Activated CD4-positive, alpha-beta T cell treated with anti-CD3 and anti-CD28 coated beads, Interleukin-2, amount 50 U/mL, for 16 hours (primary cell): ENCODE results near the gene NCR1.
"Not testable (repeated sequence)": the region's sequence is repeated elsewhere in the genome, so short reads cannot be mapped to it uniquely, and the experiment has no call there.

ENCODE experiments used
- DNase-seq: peaks from one replicate; pipeline ENCODE4 v3.0.0-alpha.2; 2020

The NCR1 gene

DNA sequence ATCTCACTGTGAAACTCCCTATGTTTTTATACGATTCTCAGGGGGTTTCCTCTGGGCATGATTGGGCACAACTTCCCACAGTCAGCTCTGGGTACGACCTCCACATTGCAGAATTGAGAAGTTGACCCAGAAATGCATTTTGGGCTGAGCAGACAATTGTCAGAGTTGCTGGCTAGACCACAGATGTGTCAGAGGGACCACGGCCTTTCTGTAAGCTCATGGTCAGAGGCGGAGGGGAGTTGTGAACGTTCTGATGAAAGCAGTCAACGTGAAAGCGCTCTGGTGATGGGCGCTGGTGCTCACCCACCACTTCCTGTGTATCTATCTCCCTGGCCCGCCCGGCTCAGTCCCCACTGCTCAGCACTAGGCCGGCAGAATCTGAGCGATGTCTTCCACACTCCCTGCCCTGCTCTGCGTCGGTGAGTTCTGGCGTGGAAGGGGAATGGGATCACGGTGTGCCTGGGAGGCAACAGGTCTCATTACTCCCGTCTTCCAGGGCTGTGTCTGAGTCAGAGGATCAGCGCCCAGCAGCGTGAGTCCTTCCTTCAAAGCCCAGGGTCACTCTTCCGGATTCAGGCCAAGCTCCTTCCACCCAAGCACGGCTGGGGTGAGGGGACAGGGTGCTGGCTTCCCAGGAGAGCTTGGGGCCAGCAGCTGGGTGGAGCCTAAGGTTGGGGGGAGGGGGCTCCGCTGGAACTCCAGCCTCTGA is at the start of gene NCR1:
Gene NCR1 (plus strand): TSS at position 346 of the 709 bp plus-strand sequence. CDS start 40 bp downstream, at position 386.
- DNase-seq: peak; percentile 18

DNA sequence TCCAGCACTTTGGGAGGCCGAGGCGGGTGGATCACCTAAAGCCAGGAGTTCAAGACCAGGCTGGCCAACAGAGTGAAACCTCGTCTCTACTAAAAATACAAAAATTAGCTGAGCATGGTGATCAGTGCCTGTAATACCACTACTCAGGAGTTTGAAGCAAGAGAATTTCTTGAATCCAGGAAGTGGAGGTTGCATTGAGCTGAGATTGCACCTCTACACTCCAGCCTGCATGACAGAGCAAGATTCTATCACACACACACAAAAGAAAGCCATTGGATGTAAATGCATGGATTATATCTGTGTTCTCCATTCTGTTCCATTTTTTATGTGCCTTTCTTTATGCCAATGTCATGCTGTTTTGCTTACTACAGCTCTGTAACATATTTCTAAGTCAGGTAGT is 47.5 kb upstream of the NCR1 start:
- DNase-seq: not testable (repeated sequence)

GRCh38 chr19:54859421-54859820 is 46.5 kb upstream of the NCR1 start:
- DNase-seq: not testable (repeated sequence)

- not testable (repeated sequence) for DNase-seq
Measured at GRCh38 chr19:54863459-54863858, 42.5 kb upstream of the NCR1 start.

- no peak for DNase-seq
Measured at GRCh38 chr19:54871696-54872095, 34.3 kb upstream of the NCR1 start.

- DNase-seq: no peak
Measured at GRCh38 chr19:54873990-54874389, 32.0 kb upstream of the NCR1 start, which contains the start of gene FCAR. Gene FCAR, plus strand, starts transcription at chr19:54874235. Its CDS starts 55 bp downstream, at chr19:54874290.

DNA sequence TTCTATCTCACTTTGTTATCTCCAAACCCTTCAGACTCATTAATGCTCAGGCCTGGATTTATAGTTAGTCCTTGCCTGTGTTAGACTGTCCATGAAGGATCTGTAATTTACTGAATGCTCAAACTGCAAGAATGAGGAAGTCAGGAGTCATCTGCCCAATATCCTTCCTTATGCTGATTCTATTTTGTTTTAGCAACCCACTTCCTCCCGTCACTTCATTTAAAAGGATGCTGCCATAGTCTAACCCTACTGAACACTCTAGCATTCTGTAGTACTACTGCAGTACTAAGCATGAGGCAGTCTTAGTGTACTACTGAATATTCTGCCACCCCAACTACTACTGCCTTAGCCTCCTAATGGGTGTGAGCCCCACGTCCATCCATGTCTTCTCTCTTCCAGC is 30.4 kb upstream of the NCR1 start:
- DNase-seq: no peak

- DNase-seq: no peak
Measured at GRCh38 chr19:54877471-54877870, 28.5 kb upstream of the NCR1 start.

DNA sequence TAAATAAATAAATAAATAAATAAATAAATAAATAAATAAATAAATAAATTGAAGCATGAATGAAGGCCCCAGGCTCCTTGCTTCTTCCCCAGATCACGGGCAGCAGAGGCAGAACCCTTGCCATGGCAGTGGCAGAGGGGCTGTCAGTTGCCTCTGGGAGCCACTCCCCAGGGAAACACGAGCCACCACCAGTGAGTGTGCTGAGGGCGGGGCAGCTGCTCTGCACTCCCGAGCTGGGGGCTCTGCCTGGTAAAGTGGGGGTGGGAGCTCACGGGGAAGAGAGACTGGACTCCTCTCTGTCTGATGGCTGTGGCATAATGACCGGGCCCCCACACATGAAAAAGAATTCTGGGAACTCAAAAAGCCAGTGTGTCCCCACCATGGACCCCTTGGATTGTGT is 24.1 kb upstream of the NCR1 start:
- no peak for DNase-seq

GRCh38 chr19:54882758-54883157 is 23.2 kb upstream of the NCR1 start:
- DNase-seq: peak; percentile 41

GRCh38 chr19:54883228-54883627 is 22.7 kb upstream of the NCR1 start:
- no peak for DNase-seq

GRCh38 chr19:54888239-54888638 is 17.7 kb upstream of the NCR1 start:
- DNase-seq: no peak

DNA sequence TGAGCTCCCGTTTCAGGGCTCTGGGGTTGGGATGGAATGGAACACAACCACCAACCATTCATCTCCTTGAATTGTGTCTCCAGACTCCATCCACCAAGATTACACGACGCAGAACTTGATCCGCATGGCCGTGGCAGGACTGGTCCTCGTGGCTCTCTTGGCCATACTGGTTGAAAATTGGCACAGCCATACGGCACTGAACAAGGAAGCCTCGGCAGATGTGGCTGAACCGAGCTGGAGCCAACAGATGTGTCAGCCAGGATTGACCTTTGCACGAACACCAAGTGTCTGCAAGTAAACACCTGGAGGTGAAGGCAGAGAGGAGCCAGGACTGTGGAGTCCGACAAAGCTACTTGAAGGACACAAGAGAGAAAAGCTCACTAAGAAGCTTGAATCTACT is 16.4 kb upstream of the NCR1 start:
- DNase-seq: no peak

- DNase-seq: no peak
Measured at GRCh38 chr19:54893406-54893805, 12.5 kb upstream of the NCR1 start.

DNA sequence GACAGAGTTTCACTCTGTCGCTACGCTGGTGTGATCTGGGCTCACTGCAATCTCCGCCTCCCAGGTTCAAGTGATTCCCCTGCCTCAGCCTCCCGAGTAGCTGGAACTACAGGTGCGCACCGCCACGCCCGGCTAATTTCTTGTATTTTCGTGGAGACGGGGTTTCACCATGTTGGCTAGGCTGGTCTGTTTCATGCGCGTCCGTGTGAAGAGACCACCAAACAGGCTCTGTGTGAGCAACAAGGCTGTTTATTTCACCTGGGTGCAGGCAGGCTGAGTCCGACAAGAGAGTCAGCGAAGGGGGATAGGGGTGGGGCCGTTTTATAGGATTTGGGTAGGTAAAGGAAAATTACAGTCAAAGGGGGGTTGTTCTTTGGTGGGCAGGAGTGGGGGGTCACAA is 11.8 kb upstream of the NCR1 start:
- DNase-seq: not testable (repeated sequence)

GRCh38 chr19:54896036-54896435 is 9.9 kb upstream of the NCR1 start:
- DNase-seq: no peak

DNA sequence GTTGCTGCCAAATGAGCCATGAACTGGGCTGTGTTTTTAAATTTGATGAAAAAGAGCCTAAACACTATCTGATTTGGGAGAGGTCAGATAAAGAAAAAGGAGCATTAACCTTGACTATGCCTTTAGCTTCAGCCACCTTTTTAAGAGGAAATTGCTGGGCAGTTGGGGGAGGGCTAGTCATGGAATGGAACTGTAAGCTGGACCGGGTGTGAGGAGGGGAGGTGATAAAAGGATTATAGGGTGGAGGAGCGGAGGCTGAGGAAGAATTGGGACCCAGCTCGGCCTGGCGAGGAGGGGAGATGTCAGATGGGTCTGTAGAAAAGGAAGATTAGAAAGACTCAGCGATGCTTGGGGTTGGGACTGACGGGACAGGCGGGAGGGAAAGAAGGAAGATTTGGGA is 7.3 kb upstream of the NCR1 start:
- DNase-seq: not testable (repeated sequence)

DNA sequence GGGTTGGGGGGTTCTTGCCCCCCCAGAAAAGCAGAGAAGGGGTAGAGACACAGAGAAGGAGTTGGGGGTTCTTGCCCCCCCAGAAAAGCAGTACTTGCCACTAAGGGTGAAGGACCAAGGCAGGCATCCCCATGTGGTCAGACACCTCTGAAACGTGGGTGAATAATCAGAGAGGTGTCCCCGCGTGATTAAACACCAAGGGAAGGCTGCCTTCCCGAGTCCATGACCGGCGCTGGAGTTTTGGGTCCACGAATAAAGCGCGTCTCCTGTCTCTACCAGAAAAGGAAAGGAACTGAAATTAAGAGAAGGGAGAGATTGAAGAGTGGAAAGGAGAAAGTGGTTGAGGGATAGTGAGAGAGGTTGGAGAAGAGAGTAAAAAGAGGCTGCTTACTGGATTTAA is 6.3 kb upstream of the NCR1 start:
- not testable (repeated sequence) for DNase-seq

DNA sequence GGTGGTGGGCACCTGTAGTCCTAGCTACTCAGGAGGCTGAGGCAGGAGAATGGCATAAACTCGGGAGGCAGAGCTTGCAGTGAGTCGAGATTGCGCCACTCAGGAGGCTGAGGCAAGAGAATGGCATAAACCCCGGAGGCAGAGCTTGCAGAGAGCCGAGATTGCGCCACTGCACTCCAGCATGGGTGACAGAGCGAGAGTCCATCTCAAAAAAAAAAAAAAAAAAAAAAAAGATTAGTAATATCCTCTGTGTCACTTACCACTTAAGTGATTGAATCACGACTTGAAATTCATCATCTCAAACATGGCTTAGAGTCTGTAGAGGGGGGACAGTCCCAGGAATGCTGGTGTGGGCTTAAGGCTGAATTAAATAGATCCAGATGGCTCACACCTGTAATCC is 4.8 kb upstream of the NCR1 start:
- not testable (repeated sequence) for DNase-seq

- no peak for DNase-seq
Measured at GRCh38 chr19:54902061-54902460, 3.9 kb upstream of the NCR1 start.

- no peak for DNase-seq
Measured at GRCh38 chr19:54903303-54903702, 2.6 kb upstream of the NCR1 start.

- not testable (repeated sequence) for DNase-seq
Measured at GRCh38 chr19:54904261-54904660, 1.7 kb upstream of the NCR1 start.

DNA sequence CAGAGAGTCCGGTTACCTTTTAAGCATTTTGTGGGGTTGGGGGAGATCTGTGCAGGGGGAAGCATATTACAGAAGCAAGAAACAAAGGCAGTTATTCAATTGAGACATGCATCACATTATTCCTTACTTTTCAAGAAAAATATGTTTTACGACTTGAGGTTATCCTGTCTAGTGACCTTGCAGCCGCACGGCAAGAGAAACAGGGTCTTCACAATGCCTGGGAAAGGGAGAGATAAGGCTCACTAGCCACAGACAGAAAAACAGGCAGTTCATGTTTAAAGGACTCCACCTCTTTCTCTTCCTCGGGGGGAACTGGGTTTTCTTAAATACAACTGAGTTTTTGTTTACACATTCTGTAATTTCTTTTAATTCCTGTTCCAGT is 536 bp upstream of the NCR1 start:
- no peak for DNase-seq

- no peak for DNase-seq
Measured at GRCh38 chr19:54906819-54907218, 871 bp downstream of the NCR1 start.

DNA sequence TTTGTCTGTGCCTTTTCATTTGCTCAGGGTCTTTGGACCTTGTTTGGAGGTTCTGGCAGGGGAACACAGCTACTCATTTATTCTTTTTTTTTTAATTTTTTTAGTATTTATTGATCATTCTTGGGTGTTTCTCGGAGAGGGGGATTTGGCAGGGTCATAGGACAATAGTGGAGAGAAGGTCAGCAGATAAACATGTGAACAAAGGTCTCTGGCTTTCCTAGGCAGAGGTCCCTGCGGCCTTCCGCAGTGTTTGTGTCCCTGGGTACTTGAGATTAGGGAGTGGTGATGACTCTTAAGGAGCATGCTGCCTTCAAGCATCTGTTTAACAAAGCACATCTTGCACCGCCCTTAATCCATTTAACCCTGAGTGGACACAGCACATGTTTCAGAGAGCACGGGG is 2.0 kb downstream of the NCR1 start:
- not testable (repeated sequence) for DNase-seq
